OCI-LY7 (cell line): ENCODE data around the gene CYP2C18.

Experiments
- EZH2phosphoT487 ChIP-seq: fragments of 200-600 bp; sonication (generic); IDR thresholded peaks from 2 replicates; pipeline ENCODE4 v1.6.1; 2018; ENCODE audit warnings: low read depth, borderline replicate concordance, mild to moderate bottlenecking, mixed run types, antibody characterized with exemption, low read length, moderate library complexity, mixed read lengths
- TF ChIP-seq, protein P1 (sequence below): fragments of 200-600 bp; sonication (generic); conservative IDR thresholded peaks from 2 replicates; pipeline ENCODE4 v1.5.1; 2014; ENCODE audit warnings: mild to moderate bottlenecking, antibody characterized with exemption, low read length, moderate library complexity, mixed read lengths

DNA sequence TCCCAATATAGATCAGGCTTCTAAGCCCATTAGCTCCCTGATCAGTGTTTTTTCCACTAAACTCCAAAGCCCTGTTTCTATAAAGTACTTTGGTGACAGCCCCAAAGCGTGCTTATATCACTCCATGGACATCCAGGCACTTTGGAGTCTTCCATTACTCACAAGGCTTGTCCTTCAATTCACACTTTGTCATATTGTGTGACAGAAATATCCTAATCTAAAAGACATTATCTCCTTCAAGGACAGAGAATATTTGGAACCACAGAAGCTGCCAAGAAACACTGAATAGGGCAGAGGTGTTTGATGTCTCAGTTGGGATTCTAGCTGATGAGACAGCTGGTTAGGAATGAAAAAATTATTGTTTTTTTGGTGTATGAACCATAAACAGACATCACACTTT, 97.3 kb downstream of the CYP2C18 start:
- TF ChIP-seq, protein P1, sequence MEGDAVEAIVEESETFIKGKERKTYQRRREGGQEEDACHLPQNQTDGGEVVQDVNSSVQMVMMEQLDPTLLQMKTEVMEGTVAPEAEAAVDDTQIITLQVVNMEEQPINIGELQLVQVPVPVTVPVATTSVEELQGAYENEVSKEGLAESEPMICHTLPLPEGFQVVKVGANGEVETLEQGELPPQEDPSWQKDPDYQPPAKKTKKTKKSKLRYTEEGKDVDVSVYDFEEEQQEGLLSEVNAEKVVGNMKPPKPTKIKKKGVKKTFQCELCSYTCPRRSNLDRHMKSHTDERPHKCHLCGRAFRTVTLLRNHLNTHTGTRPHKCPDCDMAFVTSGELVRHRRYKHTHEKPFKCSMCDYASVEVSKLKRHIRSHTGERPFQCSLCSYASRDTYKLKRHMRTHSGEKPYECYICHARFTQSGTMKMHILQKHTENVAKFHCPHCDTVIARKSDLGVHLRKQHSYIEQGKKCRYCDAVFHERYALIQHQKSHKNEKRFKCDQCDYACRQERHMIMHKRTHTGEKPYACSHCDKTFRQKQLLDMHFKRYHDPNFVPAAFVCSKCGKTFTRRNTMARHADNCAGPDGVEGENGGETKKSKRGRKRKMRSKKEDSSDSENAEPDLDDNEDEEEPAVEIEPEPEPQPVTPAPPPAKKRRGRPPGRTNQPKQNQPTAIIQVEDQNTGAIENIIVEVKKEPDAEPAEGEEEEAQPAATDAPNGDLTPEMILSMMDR, result no peak
- no peak for TF ChIP-seq EZH2phosphoT487
